ENCODE data around the gene PRKG1.

The PRKG1 gene

GRCh38 chr10:51074238-51075028 is at the start of gene PRKG1:
Gene PRKG1, plus strand, starts transcription at chr10:51074487.
- DNase-seq (ENCODE audit: low read depth), result no peak

- DNase-seq (ENCODE audit: low read depth), result no peak
These were observed 45.9 kb upstream of the PRKG1 start for GRCh38 chr10:51028420-51028819.

- no peak for DNase-seq (ENCODE audit: low read depth)
These were observed 45.1 kb upstream of the PRKG1 start for GRCh38 chr10:51029172-51029641.

DNA sequence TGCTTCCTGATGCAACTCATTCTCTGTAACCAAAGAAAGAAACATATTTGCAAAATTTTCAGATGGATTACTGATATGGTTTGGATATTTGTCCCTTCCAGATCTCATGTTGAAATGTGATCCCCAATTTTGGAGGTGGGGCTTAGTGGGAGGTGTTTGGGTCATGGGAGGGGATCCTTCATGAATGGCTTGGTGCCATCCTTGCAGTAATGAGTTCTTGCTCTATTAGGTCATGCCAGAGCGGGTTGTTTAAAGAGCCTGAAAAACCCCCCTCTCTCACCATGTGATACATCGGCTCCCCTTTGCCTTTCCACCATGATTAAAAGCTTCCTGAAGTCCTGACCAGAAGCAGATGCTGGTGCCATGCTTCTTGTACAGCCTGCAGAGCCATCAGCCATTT is 43.8 kb upstream of the PRKG1 start:
- DNase-seq (ENCODE audit: low read depth), result no peak

GRCh38 chr10:51031950-51032349 is 42.3 kb upstream of the PRKG1 start:
- no peak for DNase-seq (ENCODE audit: low read depth)

DNA sequence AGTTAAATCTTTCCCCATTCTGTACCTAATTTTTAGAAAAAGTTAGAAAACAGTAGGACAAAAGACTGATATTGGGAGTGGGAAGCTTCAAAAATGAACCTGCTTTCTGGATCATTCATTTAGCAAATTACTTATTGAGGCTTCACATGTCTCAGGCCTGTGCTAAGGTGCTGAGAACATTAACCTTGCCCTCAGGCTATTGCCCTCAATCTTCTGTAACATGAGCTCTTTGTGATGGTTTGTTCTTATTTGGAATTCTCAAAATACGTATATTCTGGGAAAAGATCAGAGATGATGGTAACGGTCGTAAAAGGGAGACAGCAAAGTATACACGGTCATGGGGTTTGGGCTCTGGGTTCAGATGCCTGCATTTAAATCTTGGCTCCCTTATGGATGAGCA is 39.5 kb upstream of the PRKG1 start:
- DNase-seq (ENCODE audit: low read depth), result no peak

DNA sequence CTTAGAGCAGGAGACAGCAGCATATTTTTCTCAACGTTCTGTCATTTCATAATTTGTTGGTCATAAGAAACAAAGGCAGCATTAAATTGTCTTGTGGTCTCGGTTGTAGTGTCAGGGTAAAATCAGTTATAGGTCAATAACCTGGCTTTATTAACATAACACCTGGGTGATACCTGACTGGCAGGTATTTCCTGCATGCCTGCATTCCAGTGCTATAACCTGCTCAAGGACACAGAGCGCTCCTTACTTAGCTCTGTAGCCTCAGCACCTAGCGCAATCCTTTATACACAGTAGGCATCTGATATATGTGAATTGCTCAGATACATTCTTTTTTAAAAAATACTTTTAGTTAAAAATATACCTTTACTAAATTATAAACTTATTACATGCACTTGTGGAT is 38.9 kb upstream of the PRKG1 start:
- DNase-seq (ENCODE audit: low read depth), result no peak

DNA sequence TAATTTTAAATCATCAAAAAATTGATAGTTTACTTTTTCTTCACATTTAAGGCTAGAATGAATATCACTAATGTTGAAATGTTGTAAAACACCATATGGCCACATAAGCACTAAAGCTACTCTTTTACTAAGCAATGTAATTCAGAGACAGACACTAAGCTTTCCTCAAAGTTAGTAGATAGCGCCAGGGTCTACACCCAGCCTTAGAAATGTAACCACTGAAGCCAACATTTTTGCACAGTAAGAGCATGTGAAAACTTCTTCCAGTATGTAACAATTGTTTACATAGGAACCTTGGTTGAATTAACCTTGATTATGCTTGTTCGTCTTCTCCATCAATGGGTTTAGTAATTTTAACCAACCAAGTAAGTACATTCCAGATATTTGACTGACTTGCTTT is 28.4 kb upstream of the PRKG1 start:
- DNase-seq (ENCODE audit: low read depth), result no peak

DNA sequence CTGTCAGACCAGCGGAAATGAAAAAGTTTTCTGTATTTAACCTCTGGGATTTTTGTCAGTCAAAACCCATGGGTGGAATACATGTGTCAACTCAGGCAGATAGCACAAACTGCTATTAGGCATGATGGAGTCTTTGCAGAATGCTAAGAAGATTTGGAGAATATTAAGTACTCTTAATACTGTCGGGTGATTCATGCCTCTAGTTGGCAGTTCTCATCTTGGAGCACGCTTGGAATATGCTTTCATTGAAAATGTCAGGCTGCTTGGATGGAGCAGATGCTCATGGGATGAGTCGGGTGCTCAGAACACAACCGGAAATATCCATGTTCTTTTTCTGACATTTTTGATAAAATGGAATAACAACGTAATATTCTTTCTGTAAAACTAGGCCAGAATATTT is 27.6 kb upstream of the PRKG1 start:
- no peak for DNase-seq (ENCODE audit: low read depth)

- DNase-seq (ENCODE audit: low read depth), result no peak
These were observed 26.4 kb upstream of the PRKG1 start for GRCh38 chr10:51047857-51048256.

- DNase-seq (ENCODE audit: low read depth), result no peak
These were observed 25.5 kb upstream of the PRKG1 start for GRCh38 chr10:51048792-51049191.

GRCh38 chr10:51052163-51052562 is 22.1 kb upstream of the PRKG1 start:
- no peak for DNase-seq (ENCODE audit: low read depth)

GRCh38 chr10:51057925-51058324 is 16.4 kb upstream of the PRKG1 start:
- DNase-seq (ENCODE audit: low read depth), result no peak

DNA sequence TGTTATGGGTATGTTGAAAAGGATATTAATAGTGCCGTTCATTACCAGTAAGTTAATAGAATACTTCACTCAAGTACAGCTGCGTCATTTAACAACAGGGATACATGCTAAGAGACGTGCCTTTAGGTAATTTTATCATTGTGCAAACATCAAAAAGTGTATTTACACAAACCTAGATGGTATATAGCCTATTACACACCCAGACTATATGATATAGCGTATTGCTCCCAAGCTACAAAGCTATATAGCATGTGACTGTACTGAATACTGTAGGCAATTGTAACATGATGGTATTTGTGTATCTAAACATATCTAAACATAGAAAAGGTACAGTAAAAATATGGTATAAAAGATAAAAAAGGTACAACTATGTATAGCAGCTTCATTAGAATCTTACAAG is 11.1 kb upstream of the PRKG1 start:
- no peak for DNase-seq (ENCODE audit: low read depth)

GRCh38 chr10:51063659-51064535 is 10.4 kb upstream of the PRKG1 start:
- no peak for DNase-seq (ENCODE audit: low read depth)

- DNase-seq (ENCODE audit: low read depth), result no peak
These were observed 8.1 kb upstream of the PRKG1 start for GRCh38 chr10:51066231-51066630.

DNA sequence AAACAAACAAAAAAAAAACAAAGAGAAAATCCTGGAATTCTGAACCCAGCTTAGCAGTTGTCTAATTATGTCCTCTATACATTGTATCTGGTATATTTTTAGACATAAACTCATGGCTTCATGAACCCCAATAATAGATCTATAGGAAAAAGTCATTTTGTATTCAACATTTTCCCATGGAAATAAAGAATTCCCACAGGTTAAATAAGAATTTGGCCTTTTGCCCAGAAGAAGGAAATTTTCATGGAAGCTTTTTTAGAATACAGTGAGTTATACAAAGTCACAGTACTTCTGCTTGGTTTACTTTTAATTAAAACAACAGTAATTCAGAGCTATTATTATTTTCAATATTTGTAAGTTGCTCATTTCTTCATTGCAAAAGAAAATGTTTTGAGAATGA is 2.1 kb upstream of the PRKG1 start:
- no peak for DNase-seq (ENCODE audit: low read depth)

- DNase-seq (ENCODE audit: low read depth), result no peak
These were observed 1.3 kb upstream of the PRKG1 start for GRCh38 chr10:51072921-51073434.

- DNase-seq (ENCODE audit: low read depth), result no peak
These were observed 642 bp upstream of the PRKG1 start for GRCh38 chr10:51073453-51074237.

DNA sequence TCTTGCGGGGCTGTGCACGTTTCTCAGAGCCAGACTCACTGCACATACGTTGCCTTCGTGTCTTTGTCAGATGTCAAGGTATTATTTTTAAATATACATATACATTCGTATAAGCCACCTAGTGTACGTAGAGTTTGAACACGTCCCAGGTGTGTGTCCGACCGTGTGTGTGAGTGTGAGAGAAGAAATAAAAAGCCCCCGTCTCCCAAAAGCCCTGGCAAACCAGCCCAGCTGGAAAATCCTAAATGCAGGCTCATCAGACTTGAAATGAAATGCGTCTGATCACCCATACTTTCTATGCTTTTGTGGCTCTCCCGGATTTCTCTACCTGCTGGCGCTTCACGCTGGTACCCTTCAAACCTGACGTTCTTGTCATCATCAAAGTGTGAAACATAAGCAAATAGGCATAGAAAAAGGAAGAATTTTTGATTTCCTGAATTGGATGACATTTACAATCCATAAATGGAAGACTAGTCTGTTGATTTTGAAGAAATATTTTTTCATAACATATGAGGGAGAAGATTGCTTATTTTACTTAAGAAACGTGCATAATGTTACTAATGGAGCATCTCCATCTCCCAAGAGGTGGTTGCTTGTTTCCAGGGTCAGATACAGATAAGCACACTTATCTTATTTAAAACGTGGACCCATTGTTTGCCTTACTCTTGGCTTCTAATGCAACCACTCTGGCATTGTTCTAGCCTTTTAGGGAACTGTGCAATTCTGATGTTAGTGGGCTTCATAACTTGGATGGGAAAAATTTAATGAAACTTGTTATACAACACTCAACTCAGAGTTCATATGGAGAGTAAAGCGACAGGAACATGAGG is 971 bp downstream of the PRKG1 start:
- DNase-seq (ENCODE audit: low read depth), result no peak

- no peak for DNase-seq (ENCODE audit: low read depth)
These were observed 1.6 kb downstream of the PRKG1 start for GRCh38 chr10:51075873-51076229.

All from T-helper 22 cell (primary cell).